GM12878 (cell line): ENCODE data around the gene RRP1B. TPM values are rescaled to one million over a fixed set of nuclear protein-coding genes. Genes with fewer than 3 reads are reported as not detected.
A peak's percentile ranks its signal among the peaks of the same experiment; 100 is the strongest.

Experiments used
- ATAC-seq: fragments of 200-7000 bp; cut with Tn5 transposase; 3 replicates; pipeline ENCODE4 v1.9.1; 2020; ENCODE audit warnings: mild to moderate bottlenecking, moderate library complexity
- BruUV-seq: library from RNA; stranded (reverse); fragments of 400-500 nt; replicated peaks from 2 replicates; lab custom pipeline; 2021; lab: Mats Ljungman, UMichigan
- CTCF ChIA-PET: fragments of 300-600 bp; sonication (Branson Sonifier 250); formaldehyde crosslinking; extraction: SDS; loops from one replicate; lab custom pipeline; 2021; ENCODE audit warnings: inconsistent platforms; lab: Yijun Ruan, JAX
- POLR2A ChIA-PET: fragments of 350-600 bp; formaldehyde crosslinking; extraction: SDS; loops from one replicate; lab custom pipeline; 2021; ENCODE audit warnings: inconsistent platforms; lab: Charles Lee
- RAD21 ChIA-PET: fragments of 300-600 bp; sonication (Branson Sonifier 250); formaldehyde crosslinking; loops from one replicate; lab custom pipeline; 2023; ENCODE audit warnings: antibody characterized with exemption; ENCODE audit not compliant: unreplicated experiment; lab: Charles Lee
- SMC1A ChIA-PET: fragments of 300-600 bp; sonication (Branson Sonifier 250); formaldehyde crosslinking; loops from one replicate; lab custom pipeline; 2023; ENCODE audit not compliant: unreplicated experiment, uncharacterized antibody; lab: Charles Lee
- DNase-seq: peaks from one replicate; pipeline ENCODE4 v3.0.0-alpha.2; 2011; ENCODE audit warnings: low read depth, low spot score
- FAIRE-seq: peaks from 3 replicates; lab custom pipeline; 2011; peaks lifted over from hg19 to GRCh38; lab: Jason Lieb, UNC
- H2AFZ ChIP-seq: 2 replicates; pipeline ENCODE4 v1.6.0; 2011; ENCODE audit warnings: low read depth, low read length, control low read depth; ENCODE audit not compliant: control insufficient read depth
- H3K27ac ChIP-seq: 2 replicates; pipeline ENCODE4 v1.5.1; 2011; ENCODE audit warnings: control low read depth; ENCODE audit not compliant: control insufficient read depth, insufficient read depth
- H3K27me3 ChIP-seq, 2 experiments: replicated peaks in 1 of 2; 2 replicates each; pipeline versions ENCODE4 v1.6.0 to v1.6.1; 2011; ENCODE audit warnings: low read length in 1 of 2; ENCODE audit not compliant: control insufficient read depth in 2 of 2, insufficient read depth in 2 of 2
- H3K36me3 ChIP-seq, 2 experiments: 2 replicates each; pipeline ENCODE4 v1.5.1; 2011; ENCODE audit warnings: low read length in 1 of 2; ENCODE audit not compliant: control insufficient read depth in 2 of 2, insufficient read depth in 2 of 2
- H3K4me1 ChIP-seq: 2 replicates; pipeline ENCODE4 v1.6.1; 2011; ENCODE audit warnings: mild to moderate bottlenecking, low read length, moderate library complexity, mixed read lengths; ENCODE audit not compliant: control insufficient read depth, insufficient read depth
- H3K4me2 ChIP-seq: 2 replicates; pipeline ENCODE4 v1.6.0; 2011; ENCODE audit warnings: control low read depth; ENCODE audit not compliant: control insufficient read depth, insufficient read depth
- H3K4me3 ChIP-seq: fragments of 200-600 bp; sonication (generic); 2 replicates; pipeline ENCODE4 v1.5.1; 2016
- H3K79me2 ChIP-seq: 2 replicates; pipeline ENCODE4 v1.6.0; 2011; ENCODE audit warnings: low read length; ENCODE audit not compliant: control insufficient read depth, insufficient read depth
- H3K9ac ChIP-seq: 2 replicates; pipeline ENCODE4 v1.8.0; 2011; ENCODE audit warnings: low read length, control low read depth, mixed read lengths; ENCODE audit not compliant: control insufficient read depth, insufficient read depth
- H3K9me3 ChIP-seq: replicated peaks from 3 replicates; pipeline ENCODE4 v1.5.1; 2011; ENCODE audit warnings: mild to moderate bottlenecking, low read length; ENCODE audit not compliant: control insufficient read depth, insufficient read depth
- H4K20me1 ChIP-seq: 2 replicates; pipeline ENCODE4 v1.6.0; 2011; ENCODE audit not compliant: control insufficient read depth, insufficient read depth
- DPF2 ChIP-seq: fragments of 450-650 bp; IDR thresholded peaks from 2 replicates; pipeline ENCODE4 v1.6.1; 2017; ENCODE audit warnings: mild to moderate bottlenecking
- EGR1 ChIP-seq, 2 experiments: IDR thresholded peaks; 1 replicate in 1 of 2; 2 replicates in 1 of 2; pipeline ENCODE4 v1.6.1; 2011 to 2012; ENCODE audit warnings: low read depth in 2 of 2, low read length in 2 of 2, borderline replicate concordance in 1 of 2, mild to moderate bottlenecking in 1 of 2, moderate library complexity in 1 of 2
- GATAD2B ChIP-seq: fragments of 450-650 bp; conservative IDR thresholded peaks from 2 replicates; pipeline ENCODE4 v1.6.1; 2017; ENCODE audit warnings: low read depth, mild to moderate bottlenecking, moderate library complexity
- NR2F1 ChIP-seq: fragments of 450-650 bp; conservative IDR thresholded peaks from 2 replicates; pipeline ENCODE4 v1.6.1; 2017; ENCODE audit warnings: mild to moderate bottlenecking
- PML ChIP-seq: IDR thresholded peaks from 2 replicates; pipeline ENCODE4 v1.6.1; 2012; ENCODE audit warnings: low read length, inconsistent platforms
- RCOR1 ChIP-seq: conservative IDR thresholded peaks from 2 replicates; pipeline ENCODE4 v1.6.1; 2012; ENCODE audit warnings: low read depth, low read length, improper control_type of control experiment
- SMAD5 ChIP-seq: IDR thresholded peaks from 2 replicates; pipeline ENCODE4 v1.6.1; 2016; ENCODE audit warnings: antibody characterized with exemption, low read depth
- SREBF1 ChIP-seq: IDR thresholded peaks from 2 replicates; pipeline ENCODE4 v1.6.1; 2012; ENCODE audit warnings: mild to moderate bottlenecking, low read length
- WGBS: methylation state at CpG from one replicate; pipeline ENCODE4 v1.1.6; 2016; ENCODE audit warnings: low lambda C conversion rate; ENCODE audit not compliant: insufficient replicate concordance, insufficient coverage; ENCODE audit errors: missing lambda C conversion rate; 5-methylcytosine and 5-hydroxymethylcytosine counted together
- in situ Hi-C: fragments of 300-500 bp; cut with MboI; formaldehyde crosslinking; loops from 9 replicates; pipeline ENCODE4 v1.14.3; 2018; ENCODE audit warnings: mixed read lengths
- intact Hi-C: fragments of 100-400 bp; cut with micrococcal nuclease; formaldehyde crosslinking; loops from one replicate; pipeline ENCODE4 v1.14.2; 2022; ENCODE audit not compliant: unreplicated experiment
- polyA plus RNA-seq, 11 experiments: library from polyadenylated mRNA; depleted of rRNA in 4 of 11; unstranded in 6 of 11; stranded (reverse) in 5 of 11; fragments of >200 nt; fragmentation: Nextera tagmentation in 4 of 11; fragmentation: Illumina TruSeq in 1 of 11; extraction: Ambion mirVana in 4 of 11; extraction: Trizol in 1 of 11; gene quantifications; 1 replicate in 1 of 11; 2 replicates in 10 of 11; pipeline versions ENCODE4 v1.2.1 to v1.2.3, GENCODE V29; 2011 to 2016; ENCODE audit warnings: inconsistent platforms in 2 of 11, missing spikeins in 2 of 11, low read depth in 1 of 11
- total RNA-seq, 4 experiments: library from RNA; depleted of rRNA in 3 of 4; stranded (reverse); fragments of >200 nt in 3 of 4; fragmentation: Illumina TruSeq in 1 of 4; extraction: Trizol in 1 of 4; gene quantifications; 2 replicates each; pipeline versions ENCODE4 v1.2.1 to v1.2.3, GENCODE V29; 2013 to 2021
- TF ChIP-seq, protein P1 (sequence below): fragments of 450-650 bp; IDR thresholded peaks from 2 replicates; pipeline ENCODE4 v1.6.1; 2016; ENCODE audit warnings: mild to moderate bottlenecking, moderate library complexity, borderline replicate concordance
- TF ChIP-seq, protein P2 (sequence below): IDR thresholded peaks from 2 replicates; pipeline ENCODE4 v1.6.1; 2011; ENCODE audit warnings: mild to moderate bottlenecking, low read depth, low read length, moderate library complexity; ENCODE audit not compliant: insufficient replicate concordance
- TF ChIP-seq, protein P3 (sequence below): IDR thresholded peaks from 2 replicates; pipeline ENCODE4 v1.6.1; 2011; ENCODE audit warnings: borderline replicate concordance, low read depth, mild to moderate bottlenecking, moderate library complexity, low read length; ENCODE audit not compliant: insufficient read depth, poor library complexity, severe bottlenecking

RRP1B gene
- total and polyA plus RNA-seq, 10 of the 15 experiments (the other 5 are each of a cell fraction or from before 2014, with no cell fraction given), result 8.1 to 57.4 (median 38.1) TPM

DNA sequence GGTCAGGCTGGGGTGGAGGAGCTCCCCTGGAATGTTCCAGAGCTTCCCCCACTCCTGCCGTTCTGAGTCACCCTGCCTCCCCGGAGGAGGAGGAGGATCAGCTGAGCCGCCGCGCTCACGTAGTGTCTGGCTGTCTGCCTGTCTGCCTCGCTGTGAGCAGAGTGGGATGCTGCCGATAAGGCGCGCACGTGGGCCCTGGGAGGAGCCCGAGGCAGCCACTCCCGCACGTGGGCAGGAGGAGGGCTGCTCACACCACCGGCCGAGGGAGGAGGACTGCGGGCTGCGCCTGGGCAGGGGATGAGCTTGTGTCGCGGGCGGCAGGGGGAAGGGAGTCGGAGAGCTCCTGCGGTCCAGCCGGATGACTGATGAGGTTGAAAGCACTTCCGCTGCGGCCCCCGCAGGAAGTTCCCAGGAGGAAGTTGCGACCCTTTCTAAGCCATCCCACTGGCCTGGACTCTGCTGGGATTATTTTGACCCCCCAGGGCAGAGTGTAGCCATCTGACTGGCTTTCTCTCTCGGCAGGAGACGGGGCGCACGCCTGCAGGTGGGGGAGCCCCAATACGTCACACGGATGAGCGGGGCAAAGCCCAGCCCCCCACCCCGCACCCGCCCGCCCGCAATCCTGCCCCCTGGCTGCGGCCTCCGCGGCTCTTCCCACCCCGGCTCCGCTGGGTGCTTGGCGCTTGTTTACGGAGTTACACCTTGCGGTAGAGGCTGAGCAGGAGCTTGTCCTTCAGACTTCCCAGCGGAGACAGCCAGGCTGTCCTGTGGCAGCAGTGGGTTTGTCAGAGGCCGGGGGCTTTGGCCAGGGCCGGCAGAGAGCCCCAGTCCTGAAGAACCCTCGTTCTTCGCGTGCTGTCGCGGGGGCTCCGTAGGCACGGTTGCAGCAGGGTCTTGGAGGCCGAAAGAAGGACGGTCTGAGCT, 69.4 kb downstream of the RRP1B start (continued):
- TF ChIP-seq, protein P1, sequence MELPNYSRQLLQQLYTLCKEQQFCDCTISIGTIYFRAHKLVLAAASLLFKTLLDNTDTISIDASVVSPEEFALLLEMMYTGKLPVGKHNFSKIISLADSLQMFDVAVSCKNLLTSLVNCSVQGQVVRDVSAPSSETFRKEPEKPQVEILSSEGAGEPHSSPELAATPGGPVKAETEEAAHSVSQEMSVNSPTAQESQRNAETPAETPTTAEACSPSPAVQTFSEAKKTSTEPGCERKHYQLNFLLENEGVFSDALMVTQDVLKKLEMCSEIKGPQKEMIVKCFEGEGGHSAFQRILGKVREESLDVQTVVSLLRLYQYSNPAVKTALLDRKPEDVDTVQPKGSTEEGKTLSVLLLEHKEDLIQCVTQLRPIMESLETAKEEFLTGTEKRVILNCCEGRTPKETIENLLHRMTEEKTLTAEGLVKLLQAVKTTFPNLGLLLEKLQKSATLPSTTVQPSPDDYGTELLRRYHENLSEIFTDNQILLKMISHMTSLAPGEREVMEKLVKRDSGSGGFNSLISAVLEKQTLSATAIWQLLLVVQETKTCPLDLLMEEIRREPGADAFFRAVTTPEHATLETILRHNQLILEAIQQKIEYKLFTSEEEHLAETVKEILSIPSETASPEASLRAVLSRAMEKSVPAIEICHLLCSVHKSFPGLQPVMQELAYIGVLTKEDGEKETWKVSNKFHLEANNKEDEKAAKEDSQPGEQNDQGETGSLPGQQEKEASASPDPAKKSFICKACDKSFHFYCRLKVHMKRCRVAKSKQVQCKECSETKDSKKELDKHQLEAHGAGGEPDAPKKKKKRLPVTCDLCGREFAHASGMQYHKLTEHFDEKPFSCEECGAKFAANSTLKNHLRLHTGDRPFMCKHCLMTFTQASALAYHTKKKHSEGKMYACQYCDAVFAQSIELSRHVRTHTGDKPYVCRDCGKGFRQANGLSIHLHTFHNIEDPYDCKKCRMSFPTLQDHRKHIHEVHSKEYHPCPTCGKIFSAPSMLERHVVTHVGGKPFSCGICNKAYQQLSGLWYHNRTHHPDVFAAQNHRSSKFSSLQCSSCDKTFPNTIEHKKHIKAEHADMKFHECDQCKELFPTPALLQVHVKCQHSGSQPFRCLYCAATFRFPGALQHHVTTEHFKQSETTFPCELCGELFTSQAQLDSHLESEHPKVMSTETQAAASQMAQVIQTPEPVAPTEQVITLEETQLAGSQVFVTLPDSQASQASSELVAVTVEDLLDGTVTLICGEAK, result peak; percentile 92
- TF ChIP-seq GATAD2B (peak; percentile 90), EGR1 (IDR thresholded peaks at IDR 0.05; ENCODE audit: borderline replicate concordance in 1 of 2, low read depth in 2 of 2, low read length in 2 of 2) (peak; percentile 16 to 89), RCOR1 (no peak), DPF2 (peak; percentile 80), PML (no peak), SMAD5 (peak; percentile 50; the same call in 1 of the 2 replicates)

DNA sequence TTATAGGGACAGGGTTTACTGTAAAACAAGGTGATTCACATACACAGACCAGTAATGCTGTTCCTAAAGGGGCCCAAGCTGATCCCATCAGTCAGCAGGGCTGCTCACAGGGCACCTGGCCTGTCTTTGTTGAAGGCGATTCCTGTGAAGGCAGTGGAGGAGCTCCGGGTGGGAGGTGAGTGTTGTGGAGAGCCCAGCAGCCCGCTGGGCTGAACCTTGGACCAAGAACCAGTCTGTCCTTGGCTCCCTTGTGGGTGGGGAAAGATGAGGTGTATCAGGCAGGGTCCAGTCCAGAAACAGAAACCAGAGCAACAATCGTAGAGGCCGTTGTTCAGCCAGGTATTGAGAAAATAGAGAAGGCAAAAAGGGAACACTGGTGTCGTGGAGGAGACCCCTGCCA, 72.1 kb downstream of the RRP1B start:
- no peak for ATAC-seq
- no peaks in the 10 kb centered on the region; the same call in 1 of the 2 replicates for H4K20me1 ChIP-seq
- no peak overlapping the region for H3K9ac ChIP-seq
- no TSS peak for BruUV-seq
- no peak for FAIRE-seq
- no peak overlapping the region for H3K4me2 ChIP-seq
- WGBS, result 95% methylated on average over 6 of the region's 6 CpGs
- no peaks in the 10 kb centered on the region for H3K9me3 ChIP-seq
- no peaks in the 10 kb centered on the region for H3K27me3 ChIP-seq
- CTCF ChIA-PET, result no interaction called here
- H3K27ac ChIP-seq, result no peak overlapping the region
- in situ Hi-C loops (no loop called here), intact Hi-C loops (no loop called here)
- RAD21 ChIA-PET, result no interaction called here
- H3K4me3 ChIP-seq, result no peak overlapping the region
- no peak overlapping the region for H2AFZ ChIP-seq
- H3K79me2 ChIP-seq, result peaks cover 34% of the 10 kb centered on the region
- H3K4me1 ChIP-seq, result peaks cover 24% of the 10 kb centered on the region
- SMC1A ChIA-PET, result no interaction called here
- peaks cover 7 to 11% of the 10 kb centered on the region in 2 experiments; a peak in 3 of 4 replicates for H3K36me3 ChIP-seq
- POLR2A ChIA-PET, result no interaction called here
- DNase-seq, result no peak
- TF ChIP-seq, protein P2, sequence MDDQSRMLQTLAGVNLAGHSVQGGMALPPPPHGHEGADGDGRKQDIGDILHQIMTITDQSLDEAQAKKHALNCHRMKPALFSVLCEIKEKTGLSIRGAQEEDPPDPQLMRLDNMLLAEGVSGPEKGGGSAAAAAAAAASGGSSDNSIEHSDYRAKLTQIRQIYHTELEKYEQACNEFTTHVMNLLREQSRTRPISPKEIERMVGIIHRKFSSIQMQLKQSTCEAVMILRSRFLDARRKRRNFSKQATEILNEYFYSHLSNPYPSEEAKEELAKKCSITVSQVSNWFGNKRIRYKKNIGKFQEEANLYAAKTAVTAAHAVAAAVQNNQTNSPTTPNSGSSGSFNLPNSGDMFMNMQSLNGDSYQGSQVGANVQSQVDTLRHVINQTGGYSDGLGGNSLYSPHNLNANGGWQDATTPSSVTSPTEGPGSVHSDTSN, result no peak
- TF ChIP-seq SREBF1, result no peak
- no peak for TF ChIP-seq NR2F1
- TF ChIP-seq, protein P3, sequence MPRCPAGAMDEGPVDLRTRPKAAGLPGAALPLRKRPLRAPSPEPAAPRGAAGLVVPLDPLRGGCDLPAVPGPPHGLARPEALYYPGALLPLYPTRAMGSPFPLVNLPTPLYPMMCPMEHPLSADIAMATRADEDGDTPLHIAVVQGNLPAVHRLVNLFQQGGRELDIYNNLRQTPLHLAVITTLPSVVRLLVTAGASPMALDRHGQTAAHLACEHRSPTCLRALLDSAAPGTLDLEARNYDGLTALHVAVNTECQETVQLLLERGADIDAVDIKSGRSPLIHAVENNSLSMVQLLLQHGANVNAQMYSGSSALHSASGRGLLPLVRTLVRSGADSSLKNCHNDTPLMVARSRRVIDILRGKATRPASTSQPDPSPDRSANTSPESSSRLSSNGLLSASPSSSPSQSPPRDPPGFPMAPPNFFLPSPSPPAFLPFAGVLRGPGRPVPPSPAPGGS, result no peak
- no peak for TF ChIP-seq PML
